ENCODE measurements around the gene OR51B4.
"Not testable (repeated sequence)": the region's sequence is repeated elsewhere in the genome, so short reads cannot be mapped to it uniquely, and the experiment has no call there.

Gene OR51B4

DNA sequence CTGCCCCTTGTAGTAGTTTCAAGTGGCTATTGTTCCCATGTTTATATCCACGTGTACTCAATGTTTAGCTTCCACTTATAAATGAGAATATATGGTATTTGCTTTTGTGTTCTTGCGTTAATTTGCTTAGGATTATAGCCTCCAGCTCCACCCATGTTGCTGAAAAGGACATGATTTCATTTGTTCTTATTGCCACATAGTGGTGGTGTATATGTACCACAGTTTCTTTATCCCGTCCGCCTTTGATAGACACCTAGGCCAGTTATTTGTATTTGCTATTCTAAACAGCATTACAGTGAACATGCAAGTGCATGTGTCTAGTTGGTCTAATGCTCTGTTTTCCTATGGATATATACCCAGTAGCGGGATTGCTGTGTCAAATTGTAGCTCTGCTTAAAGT is 15.5 kb upstream of the OR51B4 start:
- no peak for DNase-seq
- Histone ChIP-seq H3K36me3 (no peaks in the 10 kb centered on the region), H3K4me3 (ENCODE audit: low read depth, low read length) (no peak overlapping the region), H3K27me3 (ENCODE audit: insufficient read depth, low read depth, severe bottlenecking) (peaks cover 39% of the 10 kb centered on the region), H3K9me3 (ENCODE audit: severe bottlenecking) (peaks cover 3% of the 10 kb centered on the region), H3K27ac (no peak overlapping the region)
- TF ChIP-seq, protein P1, sequence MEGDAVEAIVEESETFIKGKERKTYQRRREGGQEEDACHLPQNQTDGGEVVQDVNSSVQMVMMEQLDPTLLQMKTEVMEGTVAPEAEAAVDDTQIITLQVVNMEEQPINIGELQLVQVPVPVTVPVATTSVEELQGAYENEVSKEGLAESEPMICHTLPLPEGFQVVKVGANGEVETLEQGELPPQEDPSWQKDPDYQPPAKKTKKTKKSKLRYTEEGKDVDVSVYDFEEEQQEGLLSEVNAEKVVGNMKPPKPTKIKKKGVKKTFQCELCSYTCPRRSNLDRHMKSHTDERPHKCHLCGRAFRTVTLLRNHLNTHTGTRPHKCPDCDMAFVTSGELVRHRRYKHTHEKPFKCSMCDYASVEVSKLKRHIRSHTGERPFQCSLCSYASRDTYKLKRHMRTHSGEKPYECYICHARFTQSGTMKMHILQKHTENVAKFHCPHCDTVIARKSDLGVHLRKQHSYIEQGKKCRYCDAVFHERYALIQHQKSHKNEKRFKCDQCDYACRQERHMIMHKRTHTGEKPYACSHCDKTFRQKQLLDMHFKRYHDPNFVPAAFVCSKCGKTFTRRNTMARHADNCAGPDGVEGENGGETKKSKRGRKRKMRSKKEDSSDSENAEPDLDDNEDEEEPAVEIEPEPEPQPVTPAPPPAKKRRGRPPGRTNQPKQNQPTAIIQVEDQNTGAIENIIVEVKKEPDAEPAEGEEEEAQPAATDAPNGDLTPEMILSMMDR (IDR thresholded peaks at IDR 0.05; ENCODE audit: low read depth, low read length) = no peak

DNA sequence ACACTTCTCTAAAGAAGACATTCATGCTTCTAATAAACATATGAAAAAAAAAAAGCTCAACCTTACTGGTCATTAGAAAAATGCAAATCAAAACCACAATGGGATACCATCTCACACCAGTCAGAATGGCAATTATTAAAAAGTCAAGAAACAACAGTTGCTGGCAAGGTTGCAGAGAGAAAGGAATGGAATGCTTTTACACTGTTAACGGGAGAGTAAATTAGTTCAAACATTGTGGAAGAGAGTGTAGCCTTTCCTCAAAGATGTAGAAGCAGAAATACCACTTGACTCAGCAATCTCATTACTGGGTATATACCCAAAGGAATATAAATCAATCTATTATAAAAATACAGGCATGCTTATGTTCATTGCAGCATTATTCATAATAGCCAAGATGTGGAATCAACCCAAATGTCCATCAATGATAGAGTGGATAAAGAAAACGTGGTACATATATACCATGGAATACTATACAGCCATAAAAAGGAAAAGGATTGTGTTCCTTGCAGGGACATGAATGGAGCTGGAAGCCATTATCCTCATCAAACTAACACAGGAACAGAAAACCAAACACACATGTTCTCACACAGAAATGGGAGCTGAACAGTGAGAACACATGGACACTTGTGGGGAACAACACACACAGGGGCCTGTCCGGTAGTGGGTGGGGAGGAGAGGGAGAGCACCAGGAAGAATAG is 11.7 kb upstream of the OR51B4 start:
- not testable (repeated sequence) for DNase-seq; H3K9me3 ChIP-seq (ENCODE audit: severe bottlenecking); H3K36me3 ChIP-seq; H3K4me3 ChIP-seq (ENCODE audit: low read depth, low read length); H3K27ac ChIP-seq
- peaks cover 52% of the 10 kb centered on the region for H3K27me3 ChIP-seq (ENCODE audit: insufficient read depth, low read depth, severe bottlenecking)

DNA sequence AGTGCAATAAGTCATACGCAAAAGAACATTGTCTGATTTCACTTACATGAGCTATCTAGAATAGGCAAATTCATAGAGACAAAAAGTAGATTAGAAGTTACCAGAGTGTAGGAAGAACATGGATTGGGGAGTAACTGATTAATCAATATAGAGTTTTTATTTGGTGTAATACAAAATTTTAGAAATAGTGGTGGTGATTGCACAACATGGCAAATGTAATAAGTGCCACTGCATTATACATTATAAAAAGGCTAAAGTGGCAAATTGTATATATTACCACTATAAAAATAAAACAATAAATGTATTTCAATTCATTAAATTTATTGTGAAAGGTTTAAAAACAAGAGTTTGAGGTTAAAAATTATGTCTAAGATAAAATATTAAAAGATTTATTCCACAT is 8.7 kb upstream of the OR51B4 start:
- Histone ChIP-seq H3K27ac (no peak overlapping the region), H3K9me3 (ENCODE audit: severe bottlenecking) (peaks cover 3% of the 10 kb centered on the region), H3K4me3 (ENCODE audit: low read depth, low read length) (no peak overlapping the region), H3K27me3 (ENCODE audit: insufficient read depth, low read depth, severe bottlenecking) (peaks cover 58% of the 10 kb centered on the region), H3K36me3 (no peaks in the 10 kb centered on the region)
- no peak for DNase-seq
- TF ChIP-seq, protein P1 (IDR thresholded peaks at IDR 0.05; ENCODE audit: low read depth, low read length) = no peak

DNA sequence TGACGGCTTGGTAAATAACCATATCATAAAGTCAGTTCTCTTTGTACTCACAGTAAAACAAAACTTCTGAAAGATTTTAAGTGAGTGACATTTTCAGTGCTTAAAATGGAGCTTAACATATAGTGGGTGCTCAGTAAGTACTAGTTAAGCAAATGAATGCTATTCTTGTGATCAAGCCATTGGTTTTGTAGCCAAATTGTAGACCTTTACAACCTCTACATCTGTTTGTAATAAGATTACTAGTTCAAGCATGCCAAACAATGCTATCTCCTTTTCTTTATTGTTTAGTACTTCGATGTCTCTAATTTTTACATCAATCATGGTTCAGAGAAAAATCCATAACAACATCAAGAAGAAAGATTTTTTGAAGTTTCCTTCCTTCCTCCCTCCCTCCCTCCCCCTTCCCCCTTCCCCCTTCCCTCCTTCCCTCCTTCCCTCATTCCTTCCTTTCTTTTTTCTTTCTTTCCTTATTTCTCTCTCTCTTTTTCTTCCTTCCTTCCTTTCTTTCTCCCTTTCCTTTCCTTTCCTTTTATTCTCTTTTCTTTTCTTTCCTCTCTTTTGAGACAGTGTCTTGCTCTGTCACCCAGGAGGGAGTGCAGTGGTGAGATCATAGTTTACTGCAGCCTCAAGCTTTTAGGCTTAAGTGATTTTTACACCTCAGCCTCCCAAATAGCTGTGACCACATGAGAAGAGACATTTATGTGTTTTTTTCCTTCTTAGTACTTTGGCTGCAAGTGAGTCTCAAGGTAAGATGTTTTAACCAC is 5.7 kb upstream of the OR51B4 start:
- H3K27me3 ChIP-seq (ENCODE audit: insufficient read depth, low read depth, severe bottlenecking) = peaks cover 78% of the 10 kb centered on the region
- no peak for DNase-seq
- H3K36me3 ChIP-seq = no peaks in the 10 kb centered on the region
- no peaks in the 10 kb centered on the region for H3K9me3 ChIP-seq (ENCODE audit: severe bottlenecking)
- TF ChIP-seq, protein P1 (IDR thresholded peaks at IDR 0.05; ENCODE audit: low read depth, low read length) = no peak
- no peak overlapping the region for H3K4me3 ChIP-seq (ENCODE audit: low read depth, low read length)
- H3K27ac ChIP-seq = no peak overlapping the region

DNA sequence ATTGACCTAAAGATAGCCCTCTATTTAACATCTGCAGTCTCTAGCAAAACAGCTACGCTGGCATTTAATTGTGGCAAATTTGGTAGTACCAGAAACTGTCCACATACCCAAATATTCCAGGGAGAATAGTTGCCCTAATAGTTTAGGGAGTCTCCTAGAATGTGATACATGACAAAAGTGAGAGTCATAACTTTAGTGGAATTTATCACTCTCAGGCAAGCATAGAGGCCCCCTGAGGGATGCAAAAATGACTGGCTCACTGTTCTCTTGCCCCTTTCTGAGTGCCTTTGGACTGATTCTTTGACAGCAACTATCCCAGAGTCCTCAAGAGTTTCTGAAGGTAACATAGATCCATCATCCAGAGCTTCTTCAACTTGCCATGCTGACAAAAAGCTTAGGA is 2.3 kb upstream of the OR51B4 start:
- H3K9me3 ChIP-seq (ENCODE audit: severe bottlenecking) = no peaks in the 10 kb centered on the region
- no peaks in the 10 kb centered on the region for H3K36me3 ChIP-seq
- no peak overlapping the region for H3K27ac ChIP-seq
- H3K4me3 ChIP-seq (ENCODE audit: low read depth, low read length) = no peak overlapping the region
- TF ChIP-seq, protein P1 (IDR thresholded peaks at IDR 0.05; ENCODE audit: low read depth, low read length) = no peak
- no peak for DNase-seq
- peaks cover 79% of the 10 kb centered on the region for H3K27me3 ChIP-seq (ENCODE audit: insufficient read depth, low read depth, severe bottlenecking)

DNA sequence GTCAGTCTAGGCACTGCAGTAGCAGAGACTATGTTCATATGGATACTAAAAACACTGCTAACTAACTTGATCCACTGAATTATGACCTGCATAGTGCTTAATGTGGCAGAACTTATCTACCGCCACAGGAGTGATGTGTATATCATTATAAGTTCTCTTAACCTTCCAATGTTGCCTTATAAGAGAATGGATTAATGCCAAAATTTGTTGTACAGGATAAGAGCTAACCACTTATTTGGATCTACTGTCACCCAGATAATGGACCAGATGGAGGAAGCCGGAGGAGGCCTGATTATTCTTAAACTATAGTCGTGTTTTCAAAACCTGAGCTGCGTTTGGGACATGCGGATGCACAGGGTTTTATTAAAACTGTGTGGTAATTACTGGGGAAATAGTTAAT is 1.9 kb upstream of the OR51B4 start:
- no peak for DNase-seq
- Histone ChIP-seq H3K9me3 (ENCODE audit: severe bottlenecking) (no peaks in the 10 kb centered on the region), H3K27ac (no peak overlapping the region), H3K27me3 (ENCODE audit: insufficient read depth, low read depth, severe bottlenecking) (peaks cover 80% of the 10 kb centered on the region), H3K4me3 (ENCODE audit: low read depth, low read length) (no peak overlapping the region), H3K36me3 (no peaks in the 10 kb centered on the region)
- TF ChIP-seq, protein P1 (IDR thresholded peaks at IDR 0.05; ENCODE audit: low read depth, low read length) = no peak
